ENCODE measurements around the gene TSPAN9.

Gene TSPAN9

GRCh38 chr12:3076730-3077571 lies at the start of gene TSPAN9:
TSPAN9 (plus strand) TSS chr12:3077379; CDS start chr12:3201194, 123,815 bp downstream.
- Histone ChIP-seq H3K4me1 (ENCODE audit: control insufficient read depth in 2 of 2, insufficient read depth in 2 of 2, low read length in 2 of 2) (peaks cover 4 to 12% of the 10 kb centered on the region in 2 donors), H3K9ac (ENCODE audit: low read depth in 1 of 2, low read length in 2 of 2) (peak within 1 kb of the TSS; percentile 70 to 71), H3K9me3 (ENCODE audit: control insufficient read depth in 2 of 2, low read length in 2 of 2) (no peaks in the 10 kb centered on the region), H3K4me3 (ENCODE audit: low read length in 2 of 2) (peak within 1 kb of the TSS; percentile 72 to 77), H3K36me3 (ENCODE audit: control insufficient read depth in 2 of 2, insufficient read depth in 2 of 2, low read length in 2 of 2) (no peaks in the 10 kb centered on the region), H3K27me3 (ENCODE audit: control insufficient read depth in 2 of 2, insufficient read depth in 2 of 2, low read length in 2 of 2) (no peaks in the 10 kb centered on the region), H3K27ac (ENCODE audit: low read depth in 2 of 2, low read length in 2 of 2) (peak within 1 kb of the TSS; percentile 51 to 71)

GRCh38 chr12:3028108-3028507 lies 49.1 kb upstream of the TSPAN9 start:
- no peak overlapping the region for H3K4me3 ChIP-seq (ENCODE audit: low read length in 2 of 2)
- no peak overlapping the region for H3K9ac ChIP-seq (ENCODE audit: low read depth in 1 of 2, low read length in 2 of 2)
- no peaks in the 10 kb centered on the region for H3K4me1 ChIP-seq (ENCODE audit: control insufficient read depth in 2 of 2, insufficient read depth in 2 of 2, low read length in 2 of 2)
- no peaks in the 10 kb centered on the region for H3K27me3 ChIP-seq (ENCODE audit: control insufficient read depth in 2 of 2, insufficient read depth in 2 of 2, low read length in 2 of 2)
- H3K9me3 ChIP-seq (ENCODE audit: control insufficient read depth in 2 of 2, low read length in 2 of 2): no peaks in the 10 kb centered on the region
- no peaks in the 10 kb centered on the region for H3K36me3 ChIP-seq (ENCODE audit: control insufficient read depth in 2 of 2, insufficient read depth in 2 of 2, low read length in 2 of 2)
- no peak overlapping the region for H3K27ac ChIP-seq (ENCODE audit: low read depth in 2 of 2, low read length in 2 of 2)

- H3K36me3 ChIP-seq (ENCODE audit: control insufficient read depth in 2 of 2, insufficient read depth in 2 of 2, low read length in 2 of 2): no peaks in the 10 kb centered on the region
- no peak overlapping the region for H3K27ac ChIP-seq (ENCODE audit: low read depth in 2 of 2, low read length in 2 of 2)
- no peak overlapping the region for H3K4me3 ChIP-seq (ENCODE audit: low read length in 2 of 2)
- H3K27me3 ChIP-seq (ENCODE audit: control insufficient read depth in 2 of 2, insufficient read depth in 2 of 2, low read length in 2 of 2): no peaks in the 10 kb centered on the region
- H3K9me3 ChIP-seq (ENCODE audit: control insufficient read depth in 2 of 2, low read length in 2 of 2): no peaks in the 10 kb centered on the region
- no peak overlapping the region for H3K9ac ChIP-seq (ENCODE audit: low read depth in 1 of 2, low read length in 2 of 2)
- no peaks in the 10 kb centered on the region for H3K4me1 ChIP-seq (ENCODE audit: control insufficient read depth in 2 of 2, insufficient read depth in 2 of 2, low read length in 2 of 2)
Measured at GRCh38 chr12:3030821-3031429, 46.3 kb upstream of the TSPAN9 start.

GRCh38 chr12:3032161-3032560 lies 45.0 kb upstream of the TSPAN9 start:
- Histone ChIP-seq H3K4me3 (ENCODE audit: low read length in 2 of 2) (no peak overlapping the region), H3K4me1 (ENCODE audit: control insufficient read depth in 2 of 2, insufficient read depth in 2 of 2, low read length in 2 of 2) (no peaks in the 10 kb centered on the region), H3K27ac (ENCODE audit: low read depth in 2 of 2, low read length in 2 of 2) (no peak overlapping the region), H3K9ac (ENCODE audit: low read depth in 1 of 2, low read length in 2 of 2) (no peak overlapping the region), H3K27me3 (ENCODE audit: control insufficient read depth in 2 of 2, insufficient read depth in 2 of 2, low read length in 2 of 2) (no peaks in the 10 kb centered on the region), H3K9me3 (ENCODE audit: control insufficient read depth in 2 of 2, low read length in 2 of 2) (no peaks in the 10 kb centered on the region), H3K36me3 (ENCODE audit: control insufficient read depth in 2 of 2, insufficient read depth in 2 of 2, low read length in 2 of 2) (no peaks in the 10 kb centered on the region)

- no peak overlapping the region for H3K4me3 ChIP-seq (ENCODE audit: low read length in 2 of 2)
- H3K4me1 ChIP-seq (ENCODE audit: control insufficient read depth in 2 of 2, insufficient read depth in 2 of 2, low read length in 2 of 2): no peaks in the 10 kb centered on the region
- H3K27ac ChIP-seq (ENCODE audit: low read depth in 2 of 2, low read length in 2 of 2): no peak overlapping the region
- no peaks in the 10 kb centered on the region for H3K27me3 ChIP-seq (ENCODE audit: control insufficient read depth in 2 of 2, insufficient read depth in 2 of 2, low read length in 2 of 2)
- H3K36me3 ChIP-seq (ENCODE audit: control insufficient read depth in 2 of 2, insufficient read depth in 2 of 2, low read length in 2 of 2): no peaks in the 10 kb centered on the region
- no peak overlapping the region for H3K9ac ChIP-seq (ENCODE audit: low read depth in 1 of 2, low read length in 2 of 2)
- H3K9me3 ChIP-seq (ENCODE audit: control insufficient read depth in 2 of 2, low read length in 2 of 2): no peaks in the 10 kb centered on the region
Measured at GRCh38 chr12:3032770-3033538, 44.2 kb upstream of the TSPAN9 start.

GRCh38 chr12:3033539-3033867 lies 43.7 kb upstream of the TSPAN9 start:
- Histone ChIP-seq H3K27ac (ENCODE audit: low read depth in 2 of 2, low read length in 2 of 2) (no peak overlapping the region), H3K4me1 (ENCODE audit: control insufficient read depth in 2 of 2, insufficient read depth in 2 of 2, low read length in 2 of 2) (no peaks in the 10 kb centered on the region), H3K9ac (ENCODE audit: low read depth in 1 of 2, low read length in 2 of 2) (no peak overlapping the region), H3K36me3 (ENCODE audit: control insufficient read depth in 2 of 2, insufficient read depth in 2 of 2, low read length in 2 of 2) (no peaks in the 10 kb centered on the region), H3K27me3 (ENCODE audit: control insufficient read depth in 2 of 2, insufficient read depth in 2 of 2, low read length in 2 of 2) (no peaks in the 10 kb centered on the region), H3K4me3 (ENCODE audit: low read length in 2 of 2) (no peak overlapping the region), H3K9me3 (ENCODE audit: control insufficient read depth in 2 of 2, low read length in 2 of 2) (no peaks in the 10 kb centered on the region)

- Histone ChIP-seq H3K4me3 (ENCODE audit: low read length in 2 of 2) (no peak overlapping the region), H3K9ac (ENCODE audit: low read depth in 1 of 2, low read length in 2 of 2) (no peak overlapping the region), H3K27me3 (ENCODE audit: control insufficient read depth in 2 of 2, insufficient read depth in 2 of 2, low read length in 2 of 2) (no peaks in the 10 kb centered on the region), H3K27ac (ENCODE audit: low read depth in 2 of 2, low read length in 2 of 2) (no peak overlapping the region), H3K9me3 (ENCODE audit: control insufficient read depth in 2 of 2, low read length in 2 of 2) (no peaks in the 10 kb centered on the region), H3K4me1 (ENCODE audit: control insufficient read depth in 2 of 2, insufficient read depth in 2 of 2, low read length in 2 of 2) (no peaks in the 10 kb centered on the region), H3K36me3 (ENCODE audit: control insufficient read depth in 2 of 2, insufficient read depth in 2 of 2, low read length in 2 of 2) (no peaks in the 10 kb centered on the region)
Measured at GRCh38 chr12:3034067-3034750, 43.0 kb upstream of the TSPAN9 start.

GRCh38 chr12:3035171-3035570 lies 42.0 kb upstream of the TSPAN9 start:
- no peaks in the 10 kb centered on the region for H3K27me3 ChIP-seq (ENCODE audit: control insufficient read depth in 2 of 2, insufficient read depth in 2 of 2, low read length in 2 of 2)
- no peak overlapping the region for H3K9ac ChIP-seq (ENCODE audit: low read depth in 1 of 2, low read length in 2 of 2)
- H3K9me3 ChIP-seq (ENCODE audit: control insufficient read depth in 2 of 2, low read length in 2 of 2): no peaks in the 10 kb centered on the region
- H3K27ac ChIP-seq (ENCODE audit: low read depth in 2 of 2, low read length in 2 of 2): no peak overlapping the region
- H3K4me1 ChIP-seq (ENCODE audit: control insufficient read depth in 2 of 2, insufficient read depth in 2 of 2, low read length in 2 of 2): no peaks in the 10 kb centered on the region
- H3K36me3 ChIP-seq (ENCODE audit: control insufficient read depth in 2 of 2, insufficient read depth in 2 of 2, low read length in 2 of 2): no peaks in the 10 kb centered on the region
- H3K4me3 ChIP-seq (ENCODE audit: low read length in 2 of 2): no peak overlapping the region

- no peaks in the 10 kb centered on the region for H3K9me3 ChIP-seq (ENCODE audit: control insufficient read depth in 2 of 2, low read length in 2 of 2)
- no peaks in the 10 kb centered on the region for H3K27me3 ChIP-seq (ENCODE audit: control insufficient read depth in 2 of 2, insufficient read depth in 2 of 2, low read length in 2 of 2)
- no peak overlapping the region for H3K4me3 ChIP-seq (ENCODE audit: low read length in 2 of 2)
- H3K9ac ChIP-seq (ENCODE audit: low read depth in 1 of 2, low read length in 2 of 2): no peak overlapping the region
- H3K27ac ChIP-seq (ENCODE audit: low read depth in 2 of 2, low read length in 2 of 2): no peak overlapping the region
- H3K4me1 ChIP-seq (ENCODE audit: control insufficient read depth in 2 of 2, insufficient read depth in 2 of 2, low read length in 2 of 2): no peaks in the 10 kb centered on the region
- H3K36me3 ChIP-seq (ENCODE audit: control insufficient read depth in 2 of 2, insufficient read depth in 2 of 2, low read length in 2 of 2): no peaks in the 10 kb centered on the region
Measured at GRCh38 chr12:3035815-3036702, 41.1 kb upstream of the TSPAN9 start.

Data from mucosa of rectum (tissue), 2 donors.